OCI-LY1 (cell line): Measurements from ENCODE around the gene FARS2.

Source experiments
- EZH2 ChIP-seq: fragments of 200-600 bp; sonication (generic), shearing (Covaris generic); IDR thresholded peaks from 2 replicates; pipeline ENCODE4 v1.8.0; 2017; ENCODE audit warnings: borderline replicate concordance, mixed run types, mild to moderate bottlenecking, antibody characterized with exemption, low read length, moderate library complexity, mixed read lengths
- TF ChIP-seq, protein P1 (sequence below): fragments of 200-600 bp; sonication (generic), shearing (Covaris generic); IDR thresholded peaks from 2 replicates; pipeline ENCODE4 v1.5.1; 2017; ENCODE audit warnings: mild to moderate bottlenecking, antibody characterized with exemption, low read length, moderate library complexity, mixed read lengths

- TF ChIP-seq, protein P1, sequence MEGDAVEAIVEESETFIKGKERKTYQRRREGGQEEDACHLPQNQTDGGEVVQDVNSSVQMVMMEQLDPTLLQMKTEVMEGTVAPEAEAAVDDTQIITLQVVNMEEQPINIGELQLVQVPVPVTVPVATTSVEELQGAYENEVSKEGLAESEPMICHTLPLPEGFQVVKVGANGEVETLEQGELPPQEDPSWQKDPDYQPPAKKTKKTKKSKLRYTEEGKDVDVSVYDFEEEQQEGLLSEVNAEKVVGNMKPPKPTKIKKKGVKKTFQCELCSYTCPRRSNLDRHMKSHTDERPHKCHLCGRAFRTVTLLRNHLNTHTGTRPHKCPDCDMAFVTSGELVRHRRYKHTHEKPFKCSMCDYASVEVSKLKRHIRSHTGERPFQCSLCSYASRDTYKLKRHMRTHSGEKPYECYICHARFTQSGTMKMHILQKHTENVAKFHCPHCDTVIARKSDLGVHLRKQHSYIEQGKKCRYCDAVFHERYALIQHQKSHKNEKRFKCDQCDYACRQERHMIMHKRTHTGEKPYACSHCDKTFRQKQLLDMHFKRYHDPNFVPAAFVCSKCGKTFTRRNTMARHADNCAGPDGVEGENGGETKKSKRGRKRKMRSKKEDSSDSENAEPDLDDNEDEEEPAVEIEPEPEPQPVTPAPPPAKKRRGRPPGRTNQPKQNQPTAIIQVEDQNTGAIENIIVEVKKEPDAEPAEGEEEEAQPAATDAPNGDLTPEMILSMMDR, result no peak
- no peak for TF ChIP-seq EZH2
Observed at GRCh38 chr6:5587648-5588047, 326.3 kb downstream of the FARS2 start.
